KMS-11 (cell line): ENCODE results near the gene ULBP1.
"Not testable (repeated sequence)": the region's sequence is repeated elsewhere in the genome, so short reads cannot be mapped to it uniquely, and the experiment has no call there.

Experiments used
- H2AFZ ChIP-seq: fragments of 200-600 bp; sonication (generic); 2 replicates; pipeline ENCODE4 v1.6.1; 2016; ENCODE audit warnings: antibody characterized with exemption, mixed run types, low read depth
- H3K27ac ChIP-seq: fragments of 200-600 bp; sonication (generic); 2 replicates; pipeline ENCODE4 v1.6.1; 2016; ENCODE audit warnings: mild to moderate bottlenecking, mixed run types
- H3K27me3 ChIP-seq: fragments of 200-600 bp; sonication (generic); 2 replicates; pipeline ENCODE4 v1.6.1; 2017; ENCODE audit warnings: mild to moderate bottlenecking, low read depth, mixed run types, moderate library complexity; ENCODE audit not compliant: insufficient read depth
- H3K36me3 ChIP-seq: fragments of 200-600 bp; sonication (generic); 2 replicates; pipeline ENCODE4 v1.6.1; 2017; ENCODE audit warnings: mild to moderate bottlenecking, mixed run types; ENCODE audit not compliant: insufficient read depth
- H3K4me1 ChIP-seq: fragments of 200-600 bp; sonication (generic); 2 replicates; pipeline ENCODE4 v1.6.1; 2016; ENCODE audit warnings: mild to moderate bottlenecking, low read depth, mixed run types; ENCODE audit not compliant: poor library complexity, severe bottlenecking
- H3K4me2 ChIP-seq: fragments of 200-600 bp; sonication (generic); 2 replicates; pipeline ENCODE4 v1.7.0; 2016; ENCODE audit warnings: mild to moderate bottlenecking, mixed run types
- H3K4me3 ChIP-seq: fragments of 200-600 bp; sonication (generic); IDR thresholded peaks from 2 replicates; pipeline ENCODE4 v1.6.1; 2017; ENCODE audit warnings: low read depth, low read length, mixed read lengths; ENCODE audit not compliant: insufficient read depth
- H3K79me2 ChIP-seq: fragments of 200-600 bp; sonication (generic); 2 replicates; pipeline ENCODE4 v1.6.1; 2016; ENCODE audit warnings: low read depth, mixed run types; ENCODE audit not compliant: insufficient read depth
- H3K9ac ChIP-seq: fragments of 200-600 bp; sonication (generic); 2 replicates; pipeline ENCODE4 v1.6.1; 2016; ENCODE audit warnings: mild to moderate bottlenecking, mixed run types
- H4K20me1 ChIP-seq: fragments of 200-600 bp; sonication (generic); 2 replicates; pipeline ENCODE4 v1.6.1; 2016; ENCODE audit warnings: mild to moderate bottlenecking, mixed run types; ENCODE audit not compliant: insufficient read depth
- TF ChIP-seq, protein P1 (sequence below): fragments of 200-600 bp; sonication (generic); conservative IDR thresholded peaks from 2 replicates; pipeline ENCODE4 v1.6.1; 2017; ENCODE audit warnings: low read depth, mild to moderate bottlenecking, antibody characterized with exemption, low read length, moderate library complexity, mixed read lengths

ULBP1 gene

DNA sequence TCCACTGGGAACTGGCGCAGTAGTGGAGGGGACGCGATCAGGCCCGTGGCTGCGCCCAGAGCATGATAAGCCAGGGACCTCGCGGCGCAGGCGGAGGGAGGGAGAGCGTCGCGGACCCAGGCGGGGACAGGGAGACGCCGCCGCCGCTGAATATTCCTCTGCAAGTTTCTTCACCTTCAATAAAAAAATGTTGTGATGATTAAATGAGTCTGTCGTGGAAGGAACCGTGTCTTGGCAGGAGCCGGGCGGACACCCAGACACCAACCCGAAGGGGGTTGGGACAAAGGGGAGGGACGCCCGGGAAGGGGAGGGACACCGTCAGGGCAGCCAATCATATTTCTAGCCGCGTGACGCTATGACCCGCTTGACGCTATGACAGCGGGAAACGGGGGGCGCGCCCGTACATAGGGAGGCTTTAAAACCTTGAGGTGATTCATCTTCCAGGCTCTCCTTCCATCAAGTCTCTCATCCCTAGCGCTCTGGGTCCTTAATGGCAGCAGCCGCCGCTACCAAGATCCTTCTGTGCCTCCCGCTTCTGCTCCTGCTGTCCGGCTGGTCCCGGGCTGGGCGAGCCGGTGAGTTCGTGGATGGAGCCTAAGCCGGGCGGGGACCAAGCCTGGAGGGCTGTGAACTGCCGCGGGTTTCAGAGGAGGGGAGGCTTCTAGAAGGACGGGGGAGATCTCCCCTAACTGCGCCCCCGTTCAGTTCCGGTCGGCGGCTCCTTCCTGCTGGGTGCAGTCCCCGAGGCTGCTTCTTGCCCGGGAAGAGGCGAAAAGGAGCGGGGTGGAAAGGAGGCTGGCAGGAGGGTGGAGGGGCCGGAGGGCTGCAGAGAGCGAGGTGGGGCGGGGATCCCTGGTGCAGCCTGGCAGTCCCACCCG is 21.9 kb upstream of the ULBP1 start, which contains the start of gene ULBP2:
Gene ULBP2 (plus strand): TSS at position 432 of the 878 bp plus-strand sequence. CDS start 59 bp downstream, at position 491.
- TF ChIP-seq, protein P1, sequence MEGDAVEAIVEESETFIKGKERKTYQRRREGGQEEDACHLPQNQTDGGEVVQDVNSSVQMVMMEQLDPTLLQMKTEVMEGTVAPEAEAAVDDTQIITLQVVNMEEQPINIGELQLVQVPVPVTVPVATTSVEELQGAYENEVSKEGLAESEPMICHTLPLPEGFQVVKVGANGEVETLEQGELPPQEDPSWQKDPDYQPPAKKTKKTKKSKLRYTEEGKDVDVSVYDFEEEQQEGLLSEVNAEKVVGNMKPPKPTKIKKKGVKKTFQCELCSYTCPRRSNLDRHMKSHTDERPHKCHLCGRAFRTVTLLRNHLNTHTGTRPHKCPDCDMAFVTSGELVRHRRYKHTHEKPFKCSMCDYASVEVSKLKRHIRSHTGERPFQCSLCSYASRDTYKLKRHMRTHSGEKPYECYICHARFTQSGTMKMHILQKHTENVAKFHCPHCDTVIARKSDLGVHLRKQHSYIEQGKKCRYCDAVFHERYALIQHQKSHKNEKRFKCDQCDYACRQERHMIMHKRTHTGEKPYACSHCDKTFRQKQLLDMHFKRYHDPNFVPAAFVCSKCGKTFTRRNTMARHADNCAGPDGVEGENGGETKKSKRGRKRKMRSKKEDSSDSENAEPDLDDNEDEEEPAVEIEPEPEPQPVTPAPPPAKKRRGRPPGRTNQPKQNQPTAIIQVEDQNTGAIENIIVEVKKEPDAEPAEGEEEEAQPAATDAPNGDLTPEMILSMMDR, result no peak
- H3K4me1 ChIP-seq, result peaks cover 37% of the 10 kb centered on the region
- no peaks in the 10 kb centered on the region for H3K36me3 ChIP-seq
- no peaks in the 10 kb centered on the region for H3K79me2 ChIP-seq
- H3K9ac ChIP-seq, result no peak within 1 kb of the TSS
- H3K4me3 ChIP-seq, result no peak within 1 kb of the TSS
- no peak within 1 kb of the TSS for H3K27ac ChIP-seq
- no peaks in the 10 kb centered on the region for H4K20me1 ChIP-seq
- peak within 1 kb of the TSS; percentile 54 for H3K4me2 ChIP-seq
- H3K27me3 ChIP-seq, result peaks cover 72% of the 10 kb centered on the region
- peak within 1 kb of the TSS; percentile 61 for H2AFZ ChIP-seq

GRCh38 chr6:149942461-149942829 is 21.3 kb upstream of the ULBP1 start:
- no peak overlapping the region; the same call in 1 of the 2 replicates for H2AFZ ChIP-seq
- peak overlapping the region; percentile 54 for H3K4me2 ChIP-seq
- no peak overlapping the region for H3K9ac ChIP-seq
- H3K36me3 ChIP-seq, result no peaks in the 10 kb centered on the region
- no peaks in the 10 kb centered on the region for H4K20me1 ChIP-seq
- TF ChIP-seq, protein P1, result no peak
- H3K27me3 ChIP-seq, result peaks cover 68% of the 10 kb centered on the region
- no peaks in the 10 kb centered on the region for H3K79me2 ChIP-seq
- H3K4me3 ChIP-seq, result no peak overlapping the region
- H3K4me1 ChIP-seq, result peaks cover 31% of the 10 kb centered on the region
- H3K27ac ChIP-seq, result no peak overlapping the region

- not testable (repeated sequence) for H4K20me1 ChIP-seq, H2AFZ ChIP-seq, H3K36me3 ChIP-seq, H3K9ac ChIP-seq, H3K79me2 ChIP-seq, H3K4me3 ChIP-seq, H3K4me2 ChIP-seq, H3K27ac ChIP-seq
- peaks cover 62% of the 10 kb centered on the region for H3K27me3 ChIP-seq
- H3K4me1 ChIP-seq, result peaks cover 24% of the 10 kb centered on the region
Measured at GRCh38 chr6:149943321-149943720, 20.4 kb upstream of the ULBP1 start.

- not testable (repeated sequence) for H2AFZ ChIP-seq, H3K4me2 ChIP-seq, H3K4me3 ChIP-seq, H3K79me2 ChIP-seq, H3K9ac ChIP-seq, H4K20me1 ChIP-seq, H3K27ac ChIP-seq, H3K36me3 ChIP-seq
- peaks cover 60% of the 10 kb centered on the region for H3K27me3 ChIP-seq
- peaks cover 11% of the 10 kb centered on the region for H3K4me1 ChIP-seq
Measured at GRCh38 chr6:149945276-149945675, 18.5 kb upstream of the ULBP1 start.

DNA sequence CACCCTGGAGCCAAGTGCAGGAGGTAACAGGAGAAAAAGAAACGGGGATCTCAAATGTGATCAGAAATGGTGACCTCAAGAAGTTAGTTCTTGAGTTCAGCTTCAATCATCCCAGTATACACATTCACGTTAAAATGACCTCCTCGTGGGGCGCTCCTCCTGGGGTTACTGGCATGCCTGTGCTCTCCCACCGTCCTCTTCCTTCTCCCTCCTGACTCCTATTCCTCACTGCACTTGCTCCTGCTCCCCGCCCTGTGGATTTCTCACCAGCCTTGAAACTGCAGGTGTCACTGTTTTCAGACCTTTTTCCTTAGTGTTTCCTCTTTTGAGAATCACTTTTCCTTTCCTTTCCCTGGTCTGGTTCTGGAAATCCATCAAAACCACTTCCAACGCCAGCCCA is 17.1 kb upstream of the ULBP1 start:
- H3K27me3 ChIP-seq, result peaks cover 59% of the 10 kb centered on the region
- not testable (repeated sequence) for H3K79me2 ChIP-seq, H3K9ac ChIP-seq, H3K27ac ChIP-seq, H2AFZ ChIP-seq, H3K36me3 ChIP-seq, H4K20me1 ChIP-seq, H3K4me1 ChIP-seq, H3K4me2 ChIP-seq, H3K4me3 ChIP-seq

- not testable (repeated sequence) for H3K27ac ChIP-seq
- peaks cover 59% of the 10 kb centered on the region for H3K27me3 ChIP-seq
Measured at GRCh38 chr6:149947533-149947932, 16.2 kb upstream of the ULBP1 start.

More at GRCh38 chr6:149947533-149947932, 16.2 kb upstream of the ULBP1 start:
- not testable (repeated sequence) for H3K4me2 ChIP-seq, H3K79me2 ChIP-seq, H3K4me1 ChIP-seq, H3K9ac ChIP-seq, H3K36me3 ChIP-seq, H2AFZ ChIP-seq, H4K20me1 ChIP-seq, H3K4me3 ChIP-seq
